ENCODE data around the gene SETD3. TPM values are rescaled to one million over a fixed set of nuclear protein-coding genes. Genes with fewer than 3 reads are reported as not detected.

SETD3 gene
- total and polyA plus RNA-seq, 2 of the 8 experiments (the other 6 are each of a cell fraction or from before 2014, with no cell fraction given) = 24.0 to 64.0 TPM

DNA sequence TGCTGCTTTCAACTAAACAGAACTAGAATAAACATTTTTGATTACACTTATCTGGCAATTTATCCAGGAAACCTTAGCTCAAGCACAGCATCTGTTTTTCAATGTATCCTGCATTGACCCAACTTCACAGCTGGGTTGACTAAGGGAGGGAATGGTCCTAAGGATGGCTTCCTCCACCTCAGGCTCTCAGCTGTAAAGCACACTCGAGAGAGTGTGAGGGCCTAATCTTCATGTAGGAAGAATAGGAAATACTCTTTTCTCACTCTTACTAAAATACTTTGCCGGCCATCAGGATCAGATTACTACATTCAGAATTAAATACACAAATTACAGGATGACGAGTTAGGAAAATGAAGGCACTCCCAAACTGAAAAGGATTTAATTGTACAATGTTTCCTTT is 7.2 kb downstream of the SETD3 start (continued):
- TF ChIP-seq, protein P1, sequence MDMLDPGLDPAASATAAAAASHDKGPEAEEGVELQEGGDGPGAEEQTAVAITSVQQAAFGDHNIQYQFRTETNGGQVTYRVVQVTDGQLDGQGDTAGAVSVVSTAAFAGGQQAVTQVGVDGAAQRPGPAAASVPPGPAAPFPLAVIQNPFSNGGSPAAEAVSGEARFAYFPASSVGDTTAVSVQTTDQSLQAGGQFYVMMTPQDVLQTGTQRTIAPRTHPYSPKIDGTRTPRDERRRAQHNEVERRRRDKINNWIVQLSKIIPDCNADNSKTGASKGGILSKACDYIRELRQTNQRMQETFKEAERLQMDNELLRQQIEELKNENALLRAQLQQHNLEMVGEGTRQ (IDR thresholded peaks at IDR 0.05; ENCODE audit: low read length) = no peak
- TF ChIP-seq TAF7 (optimal IDR thresholded peaks at IDR 0.05; ENCODE audit: borderline replicate concordance, low read depth, low read length) = no peak
- no peak for TF ChIP-seq ZNF274 (IDR thresholded peaks at IDR 0.05; ENCODE audit: borderline replicate concordance, extremely low read depth, low read length)
- TF ChIP-seq FOSL1 (IDR thresholded peaks at IDR 0.05; ENCODE audit: insufficient read depth, low read depth, low read length) = no peak
- TF ChIP-seq KDM4A (IDR thresholded peaks at IDR 0.05; ENCODE audit: low read depth, low read length, severe bottlenecking) = no peak
- TF ChIP-seq SAP30 (IDR thresholded peaks at IDR 0.05; ENCODE audit: insufficient read depth, insufficient replicate concordance, low read length) = no peak
- TF ChIP-seq EP300 (IDR thresholded peaks at IDR 0.05; ENCODE audit: borderline replicate concordance in 1 of 2, low read depth in 2 of 2, low read length in 2 of 2) = no peak

Measured in H1 (cell line).